Glomerular visceral epithelial cell (primary cell): ENCODE results near the gene RASAL2.
A peak's percentile ranks its signal among the peaks of the same experiment; 100 is the strongest.
"Not testable (repeated sequence)": the region's sequence is repeated elsewhere in the genome, so short reads cannot be mapped to it uniquely, and the experiment has no call there.

Experiments used
- DNase-seq: peaks from one replicate; pipeline ENCODE4 v3.0.0-alpha.2; 2016; ENCODE audit errors: extremely low spot score

Gene RASAL2

DNA sequence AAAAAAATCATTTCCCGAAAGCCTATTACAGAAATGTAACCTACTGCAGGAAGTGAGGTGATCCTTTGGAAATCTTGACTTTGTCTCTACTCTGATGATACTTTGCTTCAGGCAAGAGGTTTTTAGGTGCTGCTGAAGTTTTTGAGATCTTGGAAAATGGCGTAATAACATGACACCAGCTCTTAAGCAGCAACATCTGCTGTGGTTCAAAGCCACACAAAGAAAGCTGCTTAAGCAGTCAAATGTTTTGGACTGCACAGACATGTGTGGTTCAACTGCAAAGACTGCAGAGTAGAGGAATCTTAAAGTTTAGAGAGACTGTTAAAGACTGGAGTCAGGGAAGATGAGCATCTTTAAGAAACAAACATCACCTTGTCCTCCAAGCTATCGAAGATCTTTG lies 139.0 kb downstream of the RASAL2 start:
- no peak for DNase-seq

DNA sequence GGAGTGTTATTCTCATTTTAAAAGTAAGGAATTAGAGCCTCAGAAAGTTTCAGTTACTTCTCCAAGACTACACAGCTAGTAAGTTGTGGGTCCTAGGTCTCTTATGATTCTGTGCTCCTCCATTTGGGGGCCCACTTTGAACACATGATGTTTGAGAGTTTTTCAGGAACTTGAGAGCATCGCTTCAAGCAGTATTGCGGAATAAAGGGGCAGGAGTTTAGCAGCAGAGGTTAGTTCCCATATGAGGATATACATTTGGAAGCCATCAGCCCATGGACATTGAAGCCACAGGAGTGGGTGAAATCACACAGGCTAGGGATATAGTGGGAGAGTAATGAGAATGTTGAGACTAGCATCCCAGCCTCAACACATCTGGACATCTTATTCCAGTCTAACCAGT lies 143.2 kb downstream of the RASAL2 start:
- no peak for DNase-seq

GRCh38 chr1:178238722-178239510 lies 145.0 kb downstream of the RASAL2 start:
- DNase-seq: peak; percentile 93

DNA sequence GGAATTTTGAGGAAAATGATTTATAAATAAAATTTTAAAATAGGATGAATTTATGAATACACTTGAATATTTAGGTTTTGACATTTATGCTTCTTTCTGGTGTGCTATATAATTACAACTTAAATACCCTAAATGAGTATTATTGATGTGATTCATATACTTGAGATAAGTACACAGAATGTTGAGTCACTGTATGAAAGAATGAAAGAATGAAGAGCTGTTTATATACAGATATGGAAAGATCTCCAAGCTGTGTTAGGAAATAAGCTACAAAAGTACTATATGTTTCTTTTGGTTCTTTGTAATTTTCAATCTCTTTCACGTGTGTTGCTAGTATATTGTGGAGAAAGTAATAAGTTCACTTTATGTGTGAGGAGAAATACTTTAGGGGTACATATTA lies 147.2 kb downstream of the RASAL2 start:
- DNase-seq: no peak

DNA sequence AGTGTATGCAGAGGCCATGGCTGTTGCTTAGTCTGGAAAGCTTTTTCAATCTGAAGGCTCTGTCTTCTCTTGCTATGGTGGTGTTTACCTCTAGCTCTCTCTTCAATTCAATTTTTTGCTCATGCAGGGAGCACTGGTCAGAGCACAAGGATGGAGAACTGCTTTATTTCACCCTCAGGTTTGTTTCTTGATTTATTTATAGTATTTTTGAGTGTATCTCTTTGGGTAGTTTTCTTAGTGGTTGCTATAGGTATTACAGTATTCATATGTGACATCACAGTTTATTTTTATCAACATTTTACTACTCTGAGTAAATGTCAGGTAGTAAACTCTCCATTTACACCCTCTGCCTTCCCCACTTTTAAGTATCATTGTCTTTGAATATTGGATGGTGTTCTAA lies 147.9 kb downstream of the RASAL2 start:
- DNase-seq: no peak

DNA sequence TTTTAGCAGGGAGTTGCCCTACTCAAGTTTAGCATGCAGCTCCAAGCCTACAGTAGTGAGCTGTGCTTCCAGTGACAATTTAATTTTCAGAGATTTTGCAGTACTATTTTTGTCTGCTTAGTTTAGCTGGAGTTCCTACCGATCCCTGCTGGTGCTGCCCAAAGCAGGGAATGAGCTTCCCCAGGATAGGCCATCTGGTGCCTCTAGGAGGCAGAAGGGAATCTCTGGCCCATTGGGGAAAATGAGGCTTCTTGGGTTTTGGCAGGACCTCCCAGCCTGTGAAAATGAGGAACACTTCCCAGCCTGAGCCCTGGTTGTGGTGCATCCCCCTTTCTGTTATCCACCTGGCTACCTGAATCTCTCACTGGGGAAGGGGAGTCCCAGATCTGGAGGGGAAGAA lies 149.2 kb downstream of the RASAL2 start:
- DNase-seq: no peak

DNA sequence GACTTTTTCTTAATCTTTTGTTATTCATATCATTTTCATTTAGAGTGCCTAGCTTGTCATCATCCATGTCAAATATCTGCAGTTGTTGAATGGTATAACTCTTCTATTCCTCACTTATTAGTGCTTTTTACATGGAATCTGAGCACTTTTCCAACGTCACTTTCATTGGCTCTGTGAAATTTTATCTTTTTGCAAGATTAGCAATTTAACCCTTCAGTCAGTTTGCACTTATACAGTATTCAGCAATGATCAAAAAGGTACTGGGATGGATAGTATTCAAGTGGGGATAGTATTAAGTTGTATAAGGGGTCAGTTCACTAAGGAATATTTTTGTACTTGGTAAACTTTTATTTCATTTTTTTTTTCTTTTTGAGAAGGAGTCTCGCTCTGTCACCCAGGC lies 150.0 kb downstream of the RASAL2 start:
- DNase-seq: no peak

- not testable (repeated sequence) for DNase-seq
These were observed 154.4 kb downstream of the RASAL2 start for GRCh38 chr1:178248284-178248683.

GRCh38 chr1:178253581-178253980 lies 159.7 kb downstream of the RASAL2 start:
- not testable (repeated sequence) for DNase-seq

DNA sequence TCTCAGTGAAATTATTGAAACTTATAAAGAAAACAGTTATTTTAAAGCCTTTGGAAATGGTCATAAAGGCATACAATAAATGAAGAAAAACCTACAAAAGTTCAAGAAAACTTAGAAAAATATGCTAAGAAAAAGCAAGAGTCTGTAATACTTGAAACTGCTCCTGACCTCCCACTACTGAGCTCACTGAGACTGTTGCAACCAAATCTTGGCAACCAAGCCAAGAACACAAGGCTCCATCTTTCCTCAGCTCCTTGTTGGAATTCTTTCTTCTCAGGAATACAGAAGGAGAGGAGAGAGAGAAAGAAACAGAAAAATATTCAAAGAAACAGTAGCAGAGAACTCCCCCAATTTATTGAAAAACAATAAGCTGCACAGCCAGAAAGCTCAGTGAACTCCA lies 160.5 kb downstream of the RASAL2 start:
- DNase-seq: no peak

DNA sequence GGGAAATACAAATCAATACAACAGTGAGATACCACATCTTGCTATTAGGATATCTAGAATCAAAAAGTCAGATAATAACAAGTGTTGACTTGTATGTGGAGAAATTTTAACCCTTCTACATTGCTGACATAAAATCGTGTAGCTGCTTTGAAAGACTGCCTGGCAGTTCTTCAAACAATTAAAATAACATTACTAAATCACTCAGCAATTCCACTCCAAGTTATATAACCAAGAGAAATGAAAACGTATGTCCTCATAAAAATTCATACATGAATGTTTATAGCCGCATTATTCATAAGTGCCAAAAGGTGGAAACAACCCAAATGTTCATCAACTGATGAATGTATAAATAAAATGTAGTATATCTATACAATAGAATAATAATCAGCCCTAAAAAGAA lies 164.6 kb downstream of the RASAL2 start:
- no peak for DNase-seq

- DNase-seq: no peak
These were observed 168.2 kb downstream of the RASAL2 start for GRCh38 chr1:178262120-178262500.

DNA sequence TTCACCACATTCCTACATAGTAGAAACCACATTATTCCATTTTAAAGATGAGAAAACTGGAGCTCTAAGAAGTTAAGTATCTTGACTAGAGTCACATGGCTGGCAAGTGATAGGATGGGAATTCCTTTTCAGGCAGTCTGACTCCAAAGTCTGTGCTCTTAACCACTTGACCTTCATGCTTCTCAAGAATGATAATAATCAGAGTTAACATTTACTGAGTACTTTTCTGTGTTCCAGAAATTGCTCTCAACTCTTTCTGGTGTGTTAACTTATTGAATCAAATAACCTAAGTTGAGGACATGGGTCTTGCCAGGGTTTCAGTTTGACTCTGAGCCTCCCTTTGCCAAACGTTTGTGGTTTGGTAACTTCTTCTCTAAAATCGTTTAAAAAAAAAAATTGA lies 169.4 kb downstream of the RASAL2 start:
- no peak for DNase-seq

DNA sequence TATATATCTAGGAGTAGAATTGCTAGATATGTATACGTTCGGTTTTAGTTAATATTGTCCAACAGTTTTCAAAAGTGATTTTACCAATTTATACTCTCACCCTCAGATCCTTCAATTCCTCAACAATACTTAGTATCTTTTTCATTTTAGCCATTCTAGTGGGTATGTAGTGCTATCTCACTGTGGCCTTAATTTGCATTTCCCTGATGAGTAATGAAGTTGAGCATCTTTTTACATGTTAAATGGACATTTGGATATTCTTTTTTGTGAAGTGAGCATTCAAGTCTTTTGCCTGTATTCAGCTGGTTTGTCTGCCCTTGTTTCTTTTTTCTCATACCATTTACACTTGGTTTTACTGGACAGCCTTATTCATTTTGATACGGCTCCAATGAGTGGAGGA lies 172.2 kb downstream of the RASAL2 start:
- DNase-seq: no peak

DNA sequence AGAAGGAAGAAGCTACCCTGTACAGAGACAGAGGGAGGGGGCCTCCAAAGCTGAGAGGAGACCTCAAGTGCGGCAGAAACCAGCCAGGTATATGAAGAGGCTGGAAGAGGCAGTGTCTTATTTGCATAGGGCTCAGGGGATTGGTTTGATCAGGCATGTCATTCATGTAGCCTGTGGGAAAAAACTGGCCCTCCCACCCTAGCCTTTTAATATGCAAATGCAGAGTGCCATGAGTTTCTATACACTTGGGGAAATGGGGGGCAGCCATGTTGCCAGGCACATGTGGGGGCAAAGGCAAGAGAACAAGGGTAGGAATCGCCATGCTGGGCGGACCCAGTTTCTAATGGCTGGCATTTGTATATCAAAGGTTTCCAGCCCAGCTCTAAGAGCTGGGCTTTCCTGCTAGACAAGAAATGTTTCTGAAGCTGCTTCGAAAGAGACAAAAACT lies 172.7 kb downstream of the RASAL2 start:
- no peak for DNase-seq

- DNase-seq: peak; percentile 86
These were observed 173.8 kb downstream of the RASAL2 start for GRCh38 chr1:178267646-178268094.

DNA sequence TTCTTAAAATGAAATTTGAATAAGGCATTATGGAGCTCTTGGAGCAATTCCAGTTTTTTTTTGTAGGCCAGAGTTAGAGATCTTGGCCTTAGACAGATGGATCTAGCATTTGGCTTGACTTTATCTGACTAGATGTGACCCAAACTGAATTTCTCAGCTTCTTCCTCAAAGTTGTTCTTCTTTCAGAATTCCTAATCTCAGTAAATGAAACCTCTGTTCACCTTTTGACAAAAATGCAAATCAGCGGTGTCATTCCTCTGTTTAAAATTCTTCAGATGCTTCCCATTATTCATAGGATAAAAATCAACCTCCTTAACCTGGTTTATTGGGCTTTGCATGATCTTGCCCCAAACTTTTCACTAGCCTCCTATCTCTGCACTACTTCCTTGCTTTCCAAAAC lies 177.6 kb downstream of the RASAL2 start:
- peak; percentile 24 for DNase-seq

DNA sequence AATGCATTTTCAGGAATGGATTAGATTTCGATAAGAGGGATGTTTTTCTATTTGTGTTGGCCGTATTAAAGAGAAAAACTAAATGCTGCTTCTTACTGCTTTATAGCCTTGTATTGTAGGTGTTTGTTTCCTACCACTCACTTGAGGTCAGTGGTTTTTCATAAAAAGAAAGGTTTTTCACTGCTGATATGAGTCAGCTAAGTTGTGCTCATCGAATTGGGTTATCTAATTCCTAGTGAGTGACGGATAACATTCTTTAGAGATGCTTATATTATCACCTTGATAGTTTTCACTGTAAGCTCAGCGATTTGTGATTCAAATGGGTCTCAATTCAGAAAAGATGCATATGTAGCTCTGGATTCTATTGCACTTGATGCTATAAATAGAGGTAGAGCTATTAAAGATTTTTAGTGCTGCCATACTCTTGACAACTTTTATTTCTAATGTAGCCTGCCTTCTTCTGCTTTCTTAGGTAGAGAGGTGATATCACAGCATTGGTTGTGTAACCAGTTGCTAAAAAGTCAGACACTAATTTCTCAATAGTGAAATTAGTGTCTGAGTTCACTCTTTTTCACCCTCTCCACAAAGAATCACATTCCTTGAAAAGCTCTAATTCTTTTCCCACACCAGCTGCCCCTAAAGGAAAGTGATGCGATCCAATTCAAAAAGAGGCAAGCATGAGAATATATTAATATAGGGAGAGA lies 180.0 kb downstream of the RASAL2 start:
- peak; percentile 74 for DNase-seq

GRCh38 chr1:178275049-178275448 lies 181.1 kb downstream of the RASAL2 start:
- DNase-seq: peak; percentile 21

DNA sequence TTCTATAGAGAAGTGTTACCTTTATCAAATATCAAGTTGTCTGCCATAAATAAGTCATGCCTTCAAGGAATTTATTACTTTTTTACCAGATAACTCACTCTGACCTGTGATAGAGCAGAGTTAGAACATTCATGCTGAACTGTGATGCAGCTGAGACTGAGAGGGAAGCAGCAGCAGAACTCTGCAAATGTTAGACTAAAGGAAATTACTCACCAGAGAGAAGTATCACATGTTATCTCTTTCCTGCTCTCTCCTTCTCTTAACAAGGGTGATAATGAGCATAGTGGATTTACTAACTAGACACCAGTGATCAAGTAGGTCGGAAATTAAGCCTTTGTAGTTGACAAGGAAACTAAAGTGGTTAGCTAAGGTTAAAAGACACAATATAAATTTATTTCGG lies 181.6 kb downstream of the RASAL2 start:
- DNase-seq: peak; percentile 24

DNA sequence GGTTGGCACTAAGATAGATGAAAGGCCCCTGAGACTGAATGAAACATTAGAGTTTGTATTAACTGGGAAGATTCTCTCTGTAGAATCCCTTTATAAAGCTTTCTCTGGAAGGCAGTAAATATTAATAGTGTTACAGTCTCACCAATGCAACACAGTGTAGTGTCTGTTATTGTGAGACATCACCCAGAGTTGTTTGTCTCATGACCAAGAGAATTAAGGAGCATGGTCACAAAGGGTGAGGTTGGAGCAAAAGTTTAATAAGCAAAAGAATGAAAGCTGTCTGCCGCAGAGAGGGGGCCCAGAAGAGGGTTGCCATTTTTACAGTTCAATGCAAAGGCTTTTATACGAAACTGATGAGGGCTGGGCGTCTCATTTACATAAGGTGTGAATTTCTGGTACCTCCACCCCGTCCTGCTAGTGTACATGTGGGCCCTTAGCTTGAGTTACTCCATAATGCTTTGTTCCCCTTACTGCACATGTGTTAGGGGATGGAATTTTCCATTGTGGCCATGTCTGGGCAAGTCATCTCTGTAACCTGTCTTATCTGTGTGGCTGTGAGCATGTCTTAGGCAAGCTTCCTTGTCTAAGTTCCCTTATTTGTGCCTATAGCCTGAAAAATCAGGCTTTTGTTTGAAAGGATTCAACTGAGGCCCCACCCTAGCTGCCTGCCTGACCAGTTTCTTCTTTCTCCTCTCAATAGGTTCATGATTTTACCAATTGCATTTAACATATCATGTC lies 184.1 kb downstream of the RASAL2 start:
- DNase-seq: no peak

DNA sequence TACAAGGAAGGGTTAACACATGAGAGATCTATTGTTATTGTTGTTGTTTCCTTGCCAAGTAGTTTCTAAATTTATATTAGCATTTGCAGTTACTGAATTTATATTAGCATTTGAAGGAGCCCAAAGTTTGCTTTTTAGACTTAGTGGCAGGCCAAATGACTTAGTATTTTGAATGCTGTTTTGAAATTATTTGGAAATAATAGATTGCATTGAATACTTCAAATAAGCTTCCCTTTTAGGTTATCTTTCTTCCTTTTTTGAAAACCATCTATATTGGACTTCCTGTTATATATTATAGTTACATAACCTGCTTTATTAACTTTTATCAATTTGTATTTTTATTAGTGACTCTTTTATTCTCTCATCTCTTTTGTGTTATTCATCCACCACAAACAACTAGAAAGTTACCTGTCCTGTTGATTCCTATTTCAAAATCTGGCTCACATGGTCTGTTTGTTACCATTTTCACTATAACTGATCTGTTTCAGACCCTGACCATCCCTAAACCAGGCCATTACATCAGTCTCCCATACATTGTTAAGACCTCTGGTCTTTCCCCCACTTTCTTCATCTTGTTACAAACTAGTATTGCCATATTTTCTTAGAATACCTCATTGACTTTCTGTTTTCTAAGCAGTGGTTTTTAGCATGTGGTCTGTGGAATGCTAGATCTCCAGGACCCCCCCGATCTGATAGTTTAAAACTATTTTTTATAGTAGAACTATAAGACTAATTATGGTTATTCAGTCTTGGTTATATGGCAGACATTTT lies 185.2 kb downstream of the RASAL2 start:
- DNase-seq: no peak
